Memory B cell (primary cell): ENCODE results near the gene PDE6B.
A peak's percentile ranks its signal among the peaks of the same experiment; 100 is the strongest.

Source experiments
- ATAC-seq: fragments of 150-1000 bp; cut with Tn5 transposase; 2 replicates; pipeline ENCODE4 v1.10.0; 2021; ENCODE audit warnings: low read depth, mild to moderate bottlenecking, moderate library complexity
- DNase-seq, 2 donors: peaks; one replicate each; pipeline ENCODE4 v3.0.0; 2022; ENCODE audit warnings: low spot score in 2 of 2
- H3K27ac Mint-ChIP-seq: one replicate; pipeline ENCODE4 v1.8.0; 2022; ENCODE audit warnings: mild to moderate bottlenecking, moderate library complexity, mixed read lengths
- H3K27me3 Mint-ChIP-seq: one replicate; pipeline ENCODE4 v1.8.0; 2022; ENCODE audit warnings: mixed read lengths
- H3K36me3 Mint-ChIP-seq: one replicate; pipeline ENCODE4 v1.8.0; 2022; ENCODE audit warnings: mild to moderate bottlenecking, mixed read lengths
- H3K4me1 Mint-ChIP-seq: one replicate; pipeline ENCODE4 v1.8.0; 2022; ENCODE audit warnings: mixed read lengths
- H3K4me3 Mint-ChIP-seq: one replicate; pipeline ENCODE4 v1.8.0; 2022; ENCODE audit warnings: mild to moderate bottlenecking, moderate library complexity, mixed read lengths
- H3K9me3 Mint-ChIP-seq: one replicate; pipeline ENCODE4 v1.8.0; 2022; ENCODE audit warnings: mixed read lengths

The PDE6B gene

DNA sequence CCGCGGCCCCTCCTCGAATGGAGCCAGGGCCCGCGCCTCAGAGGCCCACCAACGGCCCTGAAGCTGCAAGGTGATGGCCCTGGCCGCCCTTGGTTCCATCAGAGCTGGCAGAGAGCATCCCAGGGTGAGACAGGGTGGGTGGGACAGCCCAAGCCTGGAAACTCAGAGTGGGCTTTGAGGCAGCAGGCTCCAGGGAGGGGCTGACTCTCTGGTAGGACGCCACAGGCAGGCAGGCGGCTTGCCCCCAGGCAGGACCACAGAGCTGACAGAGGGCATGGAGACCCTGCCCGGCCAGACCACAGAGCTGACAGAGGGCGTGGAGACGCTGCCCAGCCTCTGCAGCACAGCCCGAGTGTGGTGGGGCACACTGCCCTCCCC is 53.7 kb downstream of the PDE6B start:
- Mint-ChIP-seq H3K36me3 (peaks cover under 1% of the 10 kb centered on the region), H3K4me3 (no peak overlapping the region), H3K27me3 (no peaks in the 10 kb centered on the region), H3K9me3 (no peaks in the 10 kb centered on the region), H3K4me1 (peaks cover 32% of the 10 kb centered on the region), H3K27ac (no peak overlapping the region)
- no peak for DNase-seq
- ATAC-seq, result no peak

DNA sequence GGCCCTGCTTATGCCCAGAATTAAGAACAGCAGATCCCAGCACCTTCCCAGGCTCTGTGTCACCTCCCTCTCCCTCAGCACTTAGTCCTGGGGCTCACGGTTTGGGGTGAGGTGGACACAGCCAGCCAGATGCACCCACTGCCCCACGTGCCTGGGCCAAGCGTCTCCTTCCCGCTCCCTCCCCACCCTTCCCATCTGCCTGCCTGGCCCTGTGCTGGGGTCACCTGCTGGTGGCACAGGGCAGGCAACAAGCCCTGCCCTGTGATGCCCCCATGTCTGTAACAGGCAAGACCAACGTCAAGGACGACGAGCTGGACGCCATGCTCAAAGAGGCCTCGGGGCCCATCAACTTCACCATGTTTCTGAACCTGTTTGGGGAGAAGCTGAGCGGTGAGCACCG is 54.3 kb downstream of the PDE6B start:
- H3K9me3 Mint-ChIP-seq, result no peaks in the 10 kb centered on the region
- no peak for ATAC-seq
- no peak overlapping the region for H3K27ac Mint-ChIP-seq
- no peak overlapping the region for H3K4me3 Mint-ChIP-seq
- no peak for DNase-seq
- no peaks in the 10 kb centered on the region for H3K27me3 Mint-ChIP-seq
- peaks cover 32% of the 10 kb centered on the region for H3K4me1 Mint-ChIP-seq
- no peaks in the 10 kb centered on the region for H3K36me3 Mint-ChIP-seq

GRCh38 chr4:680091-680490 is 54.7 kb downstream of the PDE6B start:
- H3K27me3 Mint-ChIP-seq, result peaks cover 2% of the 10 kb centered on the region
- no peaks in the 10 kb centered on the region for H3K36me3 Mint-ChIP-seq
- no peak overlapping the region for H3K27ac Mint-ChIP-seq
- no peak overlapping the region for H3K4me3 Mint-ChIP-seq
- H3K4me1 Mint-ChIP-seq, result peaks cover 32% of the 10 kb centered on the region
- ATAC-seq (no peak), DNase-seq (no peak)
- no peaks in the 10 kb centered on the region for H3K9me3 Mint-ChIP-seq

GRCh38 chr4:680551-680927 is 55.2 kb downstream of the PDE6B start:
- DNase-seq, result no peak
- no peak for ATAC-seq
- peak overlapping the region; percentile 71 for H3K4me3 Mint-ChIP-seq

DNA sequence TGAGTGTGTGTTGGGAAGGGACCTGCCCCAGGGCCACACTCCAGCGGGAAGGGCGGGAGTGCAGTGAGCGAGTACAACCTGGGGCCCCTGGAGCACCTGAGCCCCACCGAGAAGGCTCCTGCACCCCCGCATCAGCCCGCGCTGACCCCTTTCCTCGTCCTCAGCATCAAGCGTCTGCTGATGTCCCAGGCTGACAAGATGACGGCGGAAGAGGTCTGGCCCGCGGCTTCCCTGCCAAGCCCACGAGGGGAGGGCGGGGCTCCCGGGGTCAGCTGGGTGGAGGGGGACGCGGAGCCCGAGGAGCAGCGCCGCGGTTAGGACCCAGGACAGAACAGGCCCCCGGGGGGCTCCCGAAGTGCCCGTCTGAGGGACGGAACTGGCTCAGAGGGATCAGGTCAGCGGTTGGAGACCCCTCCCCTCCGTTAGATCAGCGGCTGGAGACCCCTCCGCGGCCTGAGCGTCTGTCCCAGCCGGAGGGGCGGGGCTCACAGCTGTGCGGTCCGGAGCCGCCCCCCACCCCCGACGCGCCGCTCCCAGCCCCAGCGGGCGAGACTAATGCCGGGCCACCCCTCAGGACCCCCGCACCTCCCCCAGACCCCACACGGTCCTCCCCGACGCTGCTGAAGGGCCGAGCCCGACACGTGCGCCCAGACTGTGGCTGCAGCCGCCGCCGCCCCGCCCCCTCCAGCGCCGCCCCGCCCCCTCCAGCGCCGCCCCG is 55.7 kb downstream of the PDE6B start:
- H3K27ac Mint-ChIP-seq, result no peak overlapping the region
- peak overlapping the region; percentile 71 for H3K4me3 Mint-ChIP-seq
- peaks cover 26% of the 10 kb centered on the region for H3K4me1 Mint-ChIP-seq
- ATAC-seq (peak; percentile 41), DNase-seq (no peak)
- H3K27me3 Mint-ChIP-seq, result peaks cover 4% of the 10 kb centered on the region
- no peaks in the 10 kb centered on the region for H3K36me3 Mint-ChIP-seq
- no peaks in the 10 kb centered on the region for H3K9me3 Mint-ChIP-seq

More at GRCh38 chr4:680551-680927, 55.2 kb downstream of the PDE6B start:
- Mint-ChIP-seq H3K27ac (no peak overlapping the region), H3K27me3 (peaks cover 4% of the 10 kb centered on the region), H3K4me1 (peaks cover 29% of the 10 kb centered on the region), H3K9me3 (no peaks in the 10 kb centered on the region), H3K36me3 (no peaks in the 10 kb centered on the region)

DNA sequence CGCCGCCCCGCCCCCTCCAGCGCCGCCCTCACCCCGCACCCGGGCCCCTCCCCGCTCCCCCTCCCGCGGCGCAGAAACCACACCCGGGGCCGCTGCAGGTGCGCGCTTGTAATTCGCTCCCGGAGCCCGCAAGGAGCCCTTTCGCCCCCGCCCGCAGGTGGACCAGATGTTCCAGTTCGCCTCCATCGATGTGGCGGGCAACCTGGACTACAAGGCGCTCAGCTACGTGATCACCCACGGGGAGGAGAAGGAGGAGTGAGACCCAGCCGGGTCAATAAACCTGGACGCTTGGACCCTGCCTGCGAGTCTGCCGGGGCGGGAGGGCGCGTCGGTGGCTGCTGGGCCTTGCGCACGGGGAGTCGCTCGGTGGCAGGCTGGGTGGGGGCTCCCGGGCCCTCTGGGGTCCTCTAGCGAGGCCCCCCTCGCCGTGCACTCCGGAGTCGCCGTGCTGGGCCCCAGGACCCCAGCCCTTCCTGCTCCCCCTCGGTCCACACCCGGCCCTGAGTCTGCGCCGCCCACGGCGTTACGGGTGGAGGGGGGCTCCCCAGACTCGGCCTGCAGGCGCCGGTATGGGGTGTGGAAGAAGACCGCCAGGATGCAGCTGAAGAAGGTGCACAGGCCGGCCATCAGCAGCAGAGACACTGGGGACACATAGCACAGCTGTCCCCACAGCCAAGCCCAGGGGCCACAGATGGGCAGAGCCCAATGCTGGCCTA is 56.5 kb downstream of the PDE6B start:
- Mint-ChIP-seq H3K36me3 (no peaks in the 10 kb centered on the region), H3K4me3 (peak overlapping the region; percentile 69), H3K27ac (no peak overlapping the region), H3K9me3 (no peaks in the 10 kb centered on the region), H3K4me1 (peaks cover 22% of the 10 kb centered on the region), H3K27me3 (peaks cover 4% of the 10 kb centered on the region)
- ATAC-seq (peak; percentile 45), DNase-seq (peak in 1 of 2 donors; percentile 52)

DNA sequence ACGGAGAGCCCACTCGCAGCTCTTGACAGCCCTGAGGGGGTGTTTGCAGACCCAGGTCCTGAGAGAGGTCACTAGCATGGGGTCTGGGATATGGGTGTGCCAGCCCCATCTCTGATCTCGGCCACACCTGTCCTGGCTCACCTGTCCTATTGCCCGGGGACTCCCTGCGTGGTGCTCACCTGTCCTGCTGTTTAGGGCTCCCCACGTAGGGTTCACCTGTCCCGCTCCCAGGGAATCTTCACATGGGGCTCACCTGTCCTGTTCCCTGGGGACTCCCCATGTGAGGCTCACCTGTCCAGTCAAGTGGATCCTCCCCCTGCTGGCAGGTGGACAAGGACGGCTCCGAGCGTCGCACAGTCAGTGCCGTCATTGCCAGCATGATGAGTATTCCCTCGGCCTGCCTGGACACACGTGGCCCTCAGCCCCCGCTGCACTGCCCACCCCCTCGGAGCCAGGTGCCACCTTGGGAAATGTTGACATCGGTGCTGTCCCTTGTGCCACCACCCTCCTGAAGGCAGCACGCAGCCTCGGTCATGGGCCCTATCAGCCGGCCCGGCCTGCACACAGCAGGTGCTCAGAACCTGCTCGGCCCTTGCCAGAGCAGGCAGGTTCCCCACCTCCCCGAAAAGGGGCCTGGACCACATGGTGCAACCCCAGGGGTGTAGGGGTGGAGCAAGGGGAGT is 57.3 kb downstream of the PDE6B start:
- Mint-ChIP-seq H3K27ac (no peak overlapping the region), H3K27me3 (peaks cover 5% of the 10 kb centered on the region), H3K4me3 (peak overlapping the region; percentile 59), H3K36me3 (no peaks in the 10 kb centered on the region), H3K4me1 (peaks cover 17% of the 10 kb centered on the region), H3K9me3 (no peaks in the 10 kb centered on the region)
- ATAC-seq (no peak), DNase-seq (no peak)

- Mint-ChIP-seq H3K9me3 (no peaks in the 10 kb centered on the region), H3K4me3 (no peak overlapping the region), H3K27ac (no peak overlapping the region), H3K27me3 (peaks cover 6% of the 10 kb centered on the region), H3K4me1 (peaks cover 13% of the 10 kb centered on the region), H3K36me3 (no peaks in the 10 kb centered on the region)
- no peak for ATAC-seq
- DNase-seq, result no peak
Observed at GRCh38 chr4:683247-683897, 58.0 kb downstream of the PDE6B start.

DNA sequence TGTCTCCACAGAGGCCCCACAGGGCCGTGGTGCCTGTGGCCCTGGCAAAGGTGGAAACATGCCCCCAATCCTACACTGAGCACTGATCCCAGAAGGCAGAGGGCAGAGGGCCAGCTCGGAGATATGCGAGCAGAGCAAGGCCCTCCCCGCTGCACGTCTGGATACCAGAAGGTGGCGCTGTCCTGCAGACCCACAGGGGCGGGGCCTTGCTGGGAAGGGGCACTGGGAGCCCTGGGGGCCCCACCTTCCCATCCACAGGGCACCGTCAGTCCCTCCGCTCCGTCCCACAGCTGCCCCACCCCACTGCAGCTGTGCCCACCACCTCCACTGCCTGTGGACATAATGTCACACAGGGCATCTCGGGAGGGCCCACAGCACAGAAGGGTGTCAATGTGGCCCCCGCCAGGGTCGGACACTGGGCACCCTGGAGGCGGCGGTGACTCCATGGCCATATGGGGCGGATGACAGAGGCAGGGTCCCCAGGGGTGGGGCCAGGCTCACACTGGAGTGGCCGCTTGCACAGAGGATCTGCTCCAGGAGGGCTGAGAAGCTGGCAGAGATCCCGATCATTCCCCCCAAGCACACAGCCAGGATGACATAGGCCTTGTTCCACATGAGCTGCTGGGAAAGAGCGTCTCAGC is 58.7 kb downstream of the PDE6B start:
- Mint-ChIP-seq H3K27me3 (peaks cover 6% of the 10 kb centered on the region), H3K36me3 (no peaks in the 10 kb centered on the region), H3K4me3 (no peak overlapping the region), H3K4me1 (peaks cover 13% of the 10 kb centered on the region), H3K9me3 (no peaks in the 10 kb centered on the region), H3K27ac (no peak overlapping the region)
- ATAC-seq (peak; percentile 28), DNase-seq (no peak)

- H3K4me1 Mint-ChIP-seq, result peaks cover 13% of the 10 kb centered on the region
- H3K27me3 Mint-ChIP-seq, result peaks cover 6% of the 10 kb centered on the region
- no peak overlapping the region for H3K27ac Mint-ChIP-seq
- no peaks in the 10 kb centered on the region for H3K9me3 Mint-ChIP-seq
- ATAC-seq (no peak), DNase-seq (no peak)
- no peaks in the 10 kb centered on the region for H3K36me3 Mint-ChIP-seq
- no peak overlapping the region for H3K4me3 Mint-ChIP-seq
Observed at GRCh38 chr4:684623-685327, 59.4 kb downstream of the PDE6B start.

DNA sequence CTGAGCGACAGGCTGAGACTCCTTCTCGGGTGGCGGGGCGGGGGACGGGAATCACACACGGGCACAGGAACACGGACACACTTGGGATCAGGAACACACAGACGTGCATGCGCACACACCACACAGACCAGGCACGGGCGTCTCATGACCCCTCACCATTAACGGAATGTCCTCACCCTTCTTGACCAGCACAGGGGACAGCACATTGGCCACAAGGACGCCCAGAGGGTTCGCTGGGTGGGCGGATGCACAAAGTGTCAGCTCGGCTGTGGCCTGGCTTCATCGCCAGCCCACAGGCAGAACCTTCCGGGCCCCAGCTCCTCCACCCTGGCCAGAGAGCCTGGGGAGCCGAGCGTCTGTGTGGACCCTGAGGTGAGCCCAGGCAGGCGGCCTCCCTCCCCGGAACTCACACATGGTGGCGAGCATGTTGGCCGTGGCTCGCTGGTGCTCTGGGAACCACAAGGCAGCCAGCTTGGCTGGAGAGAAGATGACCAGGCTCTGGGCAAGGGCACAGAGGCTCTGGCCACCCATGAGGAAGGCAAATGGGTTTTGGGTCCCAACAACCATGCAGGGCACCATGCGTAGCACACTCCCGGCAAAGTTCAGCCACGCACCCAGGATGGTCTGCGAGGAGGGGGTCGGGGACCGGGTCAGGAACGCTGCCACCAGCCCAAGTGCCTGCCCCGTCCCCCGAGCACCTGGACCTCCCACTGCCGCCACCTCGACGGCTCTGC is 60.5 kb downstream of the PDE6B start:
- peaks cover 9% of the 10 kb centered on the region for H3K27me3 Mint-ChIP-seq
- H3K27ac Mint-ChIP-seq, result no peak overlapping the region
- H3K36me3 Mint-ChIP-seq, result no peaks in the 10 kb centered on the region
- no peak for ATAC-seq
- H3K9me3 Mint-ChIP-seq, result no peaks in the 10 kb centered on the region
- H3K4me3 Mint-ChIP-seq, result no peak overlapping the region
- no peak for DNase-seq
- H3K4me1 Mint-ChIP-seq, result peaks cover 10% of the 10 kb centered on the region

DNA sequence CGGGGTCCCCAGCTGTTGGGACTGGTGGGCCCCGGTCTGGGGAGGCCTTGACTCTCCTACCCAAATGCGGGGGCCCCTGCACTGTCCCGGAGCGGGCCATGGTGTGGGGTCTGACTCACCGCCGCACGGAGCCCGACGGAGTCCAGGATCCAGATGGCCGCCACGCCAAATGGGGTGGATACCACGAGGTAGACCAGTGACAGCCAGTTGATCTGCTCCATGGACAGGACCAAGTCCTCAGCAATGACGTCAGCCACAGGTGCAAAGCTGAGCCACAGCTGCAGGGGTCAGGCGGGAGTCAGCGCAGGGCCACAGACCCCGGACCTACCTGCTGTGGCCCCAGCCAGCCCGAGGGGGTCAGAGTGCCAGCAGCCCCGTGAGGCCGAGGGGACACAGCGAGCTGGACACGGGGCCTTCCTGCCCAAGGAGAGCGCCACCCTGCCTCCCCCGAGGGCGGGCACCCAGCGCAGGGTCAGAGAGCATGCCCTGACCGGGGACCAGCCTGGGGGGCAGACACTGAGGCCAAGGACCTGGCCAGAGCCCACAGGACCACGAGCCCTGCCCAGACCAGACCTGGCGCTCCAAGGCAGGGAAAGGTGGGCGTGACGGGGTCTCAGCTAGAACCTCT is 61.2 kb downstream of the PDE6B start:
- DNase-seq, result no peak
- no peak overlapping the region for H3K27ac Mint-ChIP-seq
- no peak for ATAC-seq
- no peak overlapping the region for H3K4me3 Mint-ChIP-seq
- peaks cover 10% of the 10 kb centered on the region for H3K4me1 Mint-ChIP-seq
- H3K36me3 Mint-ChIP-seq, result no peaks in the 10 kb centered on the region
- no peaks in the 10 kb centered on the region for H3K9me3 Mint-ChIP-seq
- peaks cover 9% of the 10 kb centered on the region for H3K27me3 Mint-ChIP-seq
